Effector memory CD8-positive, alpha-beta T cell (primary cell): ENCODE measurements around the gene RAD51C.
"Not testable (repeated sequence)": the region's sequence is repeated elsewhere in the genome, so short reads cannot be mapped to it uniquely, and the experiment has no call there.

ENCODE experiments used
- ATAC-seq: fragments of 150-1000 bp; cut with Tn5 transposase; replicated peaks from 2 replicates; pipeline ENCODE4 v1.10.0; 2021; ENCODE audit warnings: mild to moderate bottlenecking, moderate library complexity
- DNase-seq, 3 experiments: peaks; one replicate each; pipeline ENCODE4 v3.0.0; 2021
- H3K27ac Mint-ChIP-seq, 2 donors: one replicate each; pipeline ENCODE4 v1.8.0; 2022; ENCODE audit warnings: mild to moderate bottlenecking in 2 of 2, mixed read lengths in 2 of 2, moderate library complexity in 2 of 2
- H3K27me3 Mint-ChIP-seq, 2 donors: one replicate each; pipeline ENCODE4 v1.8.0; 2022; ENCODE audit warnings: mixed read lengths in 2 of 2
- H3K36me3 Mint-ChIP-seq: one replicate; pipeline ENCODE4 v1.8.0; 2022; ENCODE audit warnings: mild to moderate bottlenecking, moderate library complexity, mixed read lengths; ENCODE audit not compliant: insufficient read depth
- H3K4me1 Mint-ChIP-seq, 2 donors: one replicate each; pipeline ENCODE4 v1.8.0; 2022; ENCODE audit warnings: low read depth in 2 of 2, mixed read lengths in 2 of 2
- H3K4me3 Mint-ChIP-seq, 2 donors: one replicate each; pipeline ENCODE4 v1.8.0; 2022; ENCODE audit warnings: mild to moderate bottlenecking in 2 of 2, mixed read lengths in 2 of 2, moderate library complexity in 2 of 2
- H3K9me3 Mint-ChIP-seq, 2 donors: one replicate each; pipeline ENCODE4 v1.8.0; 2022; ENCODE audit warnings: mixed read lengths in 2 of 2

The RAD51C gene

DNA sequence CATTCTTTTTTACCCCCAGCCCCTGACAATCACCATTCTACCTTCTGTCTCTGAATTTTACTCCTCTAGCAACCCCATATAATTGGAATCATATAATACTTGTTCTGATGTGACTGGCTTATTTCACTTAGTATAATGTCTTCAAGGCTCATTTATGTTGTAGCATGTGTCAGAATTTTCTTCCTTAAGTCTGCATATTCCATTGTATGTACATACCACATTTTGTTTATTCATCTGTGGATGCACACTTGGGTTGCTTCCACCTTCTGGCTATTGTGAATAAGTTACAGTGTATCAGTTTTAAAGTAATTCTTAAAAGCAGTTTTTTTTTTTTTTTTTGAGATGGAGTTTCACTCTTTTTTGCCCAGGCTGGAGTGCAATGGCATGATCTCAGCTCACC, 38.5 kb downstream of the RAD51C start:
- ATAC-seq (no peak), DNase-seq (no peak)
- Mint-ChIP-seq H3K27ac (no peak overlapping the region), H3K36me3 (peaks cover 33% of the 10 kb centered on the region), H3K4me3 (no peak overlapping the region), H3K4me1 (no peaks in the 10 kb centered on the region), H3K27me3 (no peaks in the 10 kb centered on the region), H3K9me3 (no peaks in the 10 kb centered on the region)

DNA sequence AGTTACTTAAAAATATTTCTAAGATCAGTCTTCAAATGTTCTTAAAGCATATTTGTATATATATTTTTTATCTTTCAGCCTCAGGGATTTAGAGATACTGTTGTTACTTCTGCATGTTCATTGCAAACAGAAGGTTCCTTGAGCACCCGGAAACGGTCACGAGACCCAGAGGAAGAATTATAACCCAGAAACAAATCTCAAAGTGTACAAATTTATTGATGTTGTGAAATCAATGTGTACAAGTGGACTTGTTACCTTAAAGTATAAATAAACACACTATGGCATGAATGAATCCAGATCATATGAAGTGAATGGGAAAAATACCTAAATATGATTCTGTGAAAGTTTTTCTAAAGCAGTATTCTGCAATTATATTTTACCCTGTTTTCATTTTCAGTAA, 41.6 kb downstream of the RAD51C start:
- no peaks in the 10 kb centered on the region for H3K27me3 Mint-ChIP-seq
- no peaks in the 10 kb centered on the region for H3K4me1 Mint-ChIP-seq
- DNase-seq (no peak), ATAC-seq (no peak)
- no peak overlapping the region for H3K4me3 Mint-ChIP-seq
- no peaks in the 10 kb centered on the region for H3K9me3 Mint-ChIP-seq
- H3K27ac Mint-ChIP-seq = no peak overlapping the region
- peaks cover 28% of the 10 kb centered on the region for H3K36me3 Mint-ChIP-seq

DNA sequence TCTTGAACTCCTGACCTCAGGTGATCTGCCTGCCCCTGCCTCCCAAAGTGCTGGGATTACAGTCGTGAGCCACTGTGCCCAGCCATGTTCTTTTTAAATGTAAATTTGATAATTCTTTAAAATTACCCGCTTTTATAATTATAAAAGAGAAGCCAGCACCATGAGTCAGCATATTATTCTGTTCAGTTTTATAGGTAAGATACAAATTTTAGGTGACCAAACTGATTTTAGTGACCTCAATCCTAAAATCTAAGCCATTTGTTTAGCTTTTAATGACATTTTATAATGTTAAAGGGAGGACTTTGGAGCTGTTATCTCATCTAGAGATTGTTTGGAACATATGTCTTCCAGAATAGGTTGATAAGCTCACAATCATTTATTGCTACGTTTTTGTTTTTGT, 42.4 kb downstream of the RAD51C start:
- H3K27ac Mint-ChIP-seq = no peak overlapping the region
- H3K4me3 Mint-ChIP-seq = no peak overlapping the region
- DNase-seq (no peak), ATAC-seq (no peak)
- no peaks in the 10 kb centered on the region for H3K9me3 Mint-ChIP-seq
- no peaks in the 10 kb centered on the region for H3K4me1 Mint-ChIP-seq
- H3K27me3 Mint-ChIP-seq = no peaks in the 10 kb centered on the region
- H3K36me3 Mint-ChIP-seq = peaks cover 26% of the 10 kb centered on the region

DNA sequence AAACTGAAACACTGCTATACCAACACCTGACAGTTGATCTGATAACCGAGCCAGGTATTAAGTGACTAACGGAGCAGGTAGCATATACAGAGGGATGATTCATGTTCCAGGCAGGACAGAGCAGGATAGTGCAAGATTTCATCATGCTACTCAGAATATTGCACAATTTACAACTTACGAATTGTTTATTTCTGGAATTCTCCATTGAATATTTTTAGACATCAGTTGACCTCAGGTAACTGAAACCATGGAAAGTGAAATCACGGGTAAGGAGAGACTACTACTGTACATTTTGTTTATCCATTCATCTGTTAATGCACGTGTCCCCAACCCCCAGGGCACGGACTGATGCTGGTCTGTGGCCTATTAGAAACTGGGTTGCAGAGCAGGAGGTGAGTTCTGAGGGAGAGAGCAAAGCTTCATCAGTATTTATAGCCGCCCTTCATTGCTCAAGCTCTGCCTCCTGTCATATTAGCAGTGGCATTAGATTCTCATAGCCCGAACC, 48.8 kb downstream of the RAD51C start:
- Mint-ChIP-seq H3K4me3 (no peak overlapping the region), H3K36me3 (peaks cover 2% of the 10 kb centered on the region), H3K4me1 (no peaks in the 10 kb centered on the region), H3K27me3 (no peaks in the 10 kb centered on the region), H3K27ac (no peak overlapping the region), H3K9me3 (no peaks in the 10 kb centered on the region)
- DNase-seq (no peak), ATAC-seq (no peak)

DNA sequence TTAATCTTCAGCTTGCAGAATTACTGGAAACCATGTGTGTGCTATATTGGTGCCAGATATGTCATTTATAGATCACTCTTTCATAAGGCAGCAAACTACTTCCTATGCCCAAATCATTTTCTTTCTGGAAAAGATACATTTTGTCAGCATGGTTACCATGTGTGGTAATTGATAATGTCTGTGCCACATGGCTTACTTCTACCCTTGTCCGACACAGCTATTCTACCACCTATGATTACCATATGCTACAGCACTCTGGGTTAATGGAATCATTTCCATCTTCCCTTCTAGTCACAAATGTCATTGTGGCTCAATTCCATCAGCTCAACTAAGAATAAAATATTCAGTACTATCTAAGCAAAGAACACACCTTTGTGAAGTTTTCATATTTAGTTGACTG, 55.3 kb downstream of the RAD51C start:
- no peaks in the 10 kb centered on the region for H3K4me1 Mint-ChIP-seq

DNA sequence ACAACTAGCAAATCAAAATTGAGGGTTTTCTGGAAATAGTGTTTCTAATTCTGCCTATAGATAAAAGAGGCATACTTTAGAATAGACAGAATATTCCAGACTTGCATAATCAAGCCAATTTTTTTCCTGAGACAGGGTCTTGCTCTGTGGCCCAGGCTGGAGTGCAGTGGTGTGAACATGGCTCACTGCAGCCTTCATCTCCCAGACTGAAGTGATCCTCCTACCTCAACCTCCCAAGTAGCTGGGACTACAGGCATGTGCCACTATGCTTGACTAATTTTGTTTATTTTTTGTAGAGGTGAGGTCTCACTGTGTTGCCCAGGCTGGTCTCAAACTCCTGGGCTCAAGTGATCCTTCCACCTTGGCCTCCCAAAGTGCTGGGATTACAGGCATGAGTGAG, 57.2 kb downstream of the RAD51C start:
- H3K9me3 Mint-ChIP-seq = not testable (repeated sequence)

More for the DNA sequence above, 55.3 kb downstream of the RAD51C start:
- no peaks in the 10 kb centered on the region for H3K9me3 Mint-ChIP-seq
- no peak overlapping the region for H3K27ac Mint-ChIP-seq
- H3K4me3 Mint-ChIP-seq = no peak overlapping the region
- DNase-seq (no peak), ATAC-seq (no peak)
- H3K27me3 Mint-ChIP-seq = peaks cover 6 to 20% of the 10 kb centered on the region in 2 donors
- H3K36me3 Mint-ChIP-seq = no peaks in the 10 kb centered on the region

DNA sequence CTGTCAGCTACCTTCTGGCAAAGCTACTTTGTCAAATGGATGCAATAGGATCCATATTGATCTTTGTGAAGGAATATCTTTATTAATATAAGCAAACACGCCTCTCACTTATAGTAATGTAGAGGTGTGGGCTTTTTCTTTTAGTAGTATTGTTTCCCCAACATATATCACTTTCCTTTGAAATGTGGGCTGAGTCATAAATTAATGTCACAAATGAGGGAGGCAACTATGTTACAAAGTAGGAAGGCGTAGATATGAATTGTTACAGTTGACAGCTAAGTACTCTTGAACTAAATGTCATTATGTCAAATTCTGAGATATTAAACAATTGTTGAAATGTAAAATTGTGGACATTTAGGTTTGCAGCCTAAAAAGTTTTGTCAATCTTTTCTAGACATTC, 60.6 kb downstream of the RAD51C start:
- H3K36me3 Mint-ChIP-seq = no peaks in the 10 kb centered on the region
- DNase-seq (no peak), ATAC-seq (no peak)
- H3K4me1 Mint-ChIP-seq = peaks cover 8 to 14% of the 10 kb centered on the region in 2 donors
- peaks cover 31 to 60% of the 10 kb centered on the region in 2 donors for H3K27me3 Mint-ChIP-seq
- H3K9me3 Mint-ChIP-seq = no peaks in the 10 kb centered on the region
- no peak overlapping the region for H3K27ac Mint-ChIP-seq
- H3K4me3 Mint-ChIP-seq = no peak overlapping the region

More for the DNA sequence above, 57.2 kb downstream of the RAD51C start:
- not testable (repeated sequence) for ATAC-seq, H3K4me1 Mint-ChIP-seq, DNase-seq, H3K27ac Mint-ChIP-seq, H3K36me3 Mint-ChIP-seq, H3K4me3 Mint-ChIP-seq
- peaks cover 18 to 38% of the 10 kb centered on the region in 2 donors for H3K27me3 Mint-ChIP-seq

DNA sequence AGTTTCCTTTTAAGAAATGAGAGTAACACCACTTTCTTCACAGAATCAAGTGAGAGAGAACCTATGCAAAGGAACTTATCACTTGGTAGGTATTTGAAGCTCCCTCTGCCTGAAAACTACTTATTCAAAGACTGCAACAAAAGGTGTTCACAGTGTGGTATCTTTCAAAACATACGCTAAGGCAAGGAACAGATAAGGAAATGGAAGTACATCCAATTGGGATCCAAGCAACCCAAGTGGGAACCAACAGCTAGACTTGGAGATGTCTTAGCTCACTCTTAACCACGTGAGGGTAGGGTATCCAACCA, 62.8 kb downstream of the RAD51C start:
- Mint-ChIP-seq H3K27ac (no peak overlapping the region), H3K4me1 (peaks cover 8 to 14% of the 10 kb centered on the region in 2 donors), H3K36me3 (no peaks in the 10 kb centered on the region), H3K9me3 (no peaks in the 10 kb centered on the region), H3K4me3 (peak overlapping the region; percentile 73 to 76), H3K27me3 (peaks cover 41 to 75% of the 10 kb centered on the region in 2 donors)
- DNase-seq = no peak
- peak; percentile 8 for ATAC-seq

DNA sequence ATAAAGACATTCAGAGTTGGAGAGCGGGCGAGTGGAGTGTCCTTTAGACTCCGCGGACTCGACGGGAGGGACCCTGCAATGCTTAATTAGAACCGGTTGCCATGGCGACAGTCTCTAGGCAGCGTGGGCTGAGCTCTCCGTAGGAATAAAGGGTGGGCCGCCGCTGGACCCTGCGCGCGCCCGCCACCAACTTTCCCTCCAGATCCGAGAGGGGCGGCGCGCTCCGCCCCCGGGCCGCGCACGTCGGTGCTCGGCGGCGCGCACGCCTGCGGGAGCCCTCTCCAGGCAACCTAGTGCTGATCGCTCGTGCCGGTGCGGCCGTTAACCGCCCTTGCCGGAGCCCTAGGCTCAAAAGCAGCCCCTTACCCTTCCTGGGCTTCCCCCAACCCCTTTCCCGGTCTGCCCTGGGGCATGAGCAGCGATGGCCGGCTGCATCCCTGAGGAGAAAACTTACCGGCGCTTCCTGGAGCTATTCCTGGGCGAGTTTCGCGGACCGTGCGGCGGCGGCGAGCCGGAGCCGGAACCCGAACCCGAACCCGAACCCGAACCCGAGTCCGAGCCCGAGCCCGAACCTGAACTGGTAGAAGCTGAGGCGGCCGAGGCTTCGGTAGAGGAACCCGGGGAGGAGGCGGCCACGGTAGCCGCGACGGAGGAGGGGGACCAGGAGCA, 63.3 kb downstream of the RAD51C start, which contains the start of gene PPM1E:
Gene PPM1E (plus strand): TSS at position 278 of the 669 bp plus-strand sequence.
- peak in 2 of 3 experiments; percentile 14 to 30 for DNase-seq
- Mint-ChIP-seq H3K27ac (peak within 1 kb of the TSS in 1 of 2 donors; percentile 8), H3K4me3 (peak within 1 kb of the TSS; percentile 87), H3K4me1 (peaks cover 8 to 14% of the 10 kb centered on the region in 2 donors), H3K27me3 (peaks cover 46 to 76% of the 10 kb centered on the region in 2 donors), H3K36me3 (no peaks in the 10 kb centered on the region), H3K9me3 (no peaks in the 10 kb centered on the region)
- ATAC-seq = peak; percentile 80

DNA sequence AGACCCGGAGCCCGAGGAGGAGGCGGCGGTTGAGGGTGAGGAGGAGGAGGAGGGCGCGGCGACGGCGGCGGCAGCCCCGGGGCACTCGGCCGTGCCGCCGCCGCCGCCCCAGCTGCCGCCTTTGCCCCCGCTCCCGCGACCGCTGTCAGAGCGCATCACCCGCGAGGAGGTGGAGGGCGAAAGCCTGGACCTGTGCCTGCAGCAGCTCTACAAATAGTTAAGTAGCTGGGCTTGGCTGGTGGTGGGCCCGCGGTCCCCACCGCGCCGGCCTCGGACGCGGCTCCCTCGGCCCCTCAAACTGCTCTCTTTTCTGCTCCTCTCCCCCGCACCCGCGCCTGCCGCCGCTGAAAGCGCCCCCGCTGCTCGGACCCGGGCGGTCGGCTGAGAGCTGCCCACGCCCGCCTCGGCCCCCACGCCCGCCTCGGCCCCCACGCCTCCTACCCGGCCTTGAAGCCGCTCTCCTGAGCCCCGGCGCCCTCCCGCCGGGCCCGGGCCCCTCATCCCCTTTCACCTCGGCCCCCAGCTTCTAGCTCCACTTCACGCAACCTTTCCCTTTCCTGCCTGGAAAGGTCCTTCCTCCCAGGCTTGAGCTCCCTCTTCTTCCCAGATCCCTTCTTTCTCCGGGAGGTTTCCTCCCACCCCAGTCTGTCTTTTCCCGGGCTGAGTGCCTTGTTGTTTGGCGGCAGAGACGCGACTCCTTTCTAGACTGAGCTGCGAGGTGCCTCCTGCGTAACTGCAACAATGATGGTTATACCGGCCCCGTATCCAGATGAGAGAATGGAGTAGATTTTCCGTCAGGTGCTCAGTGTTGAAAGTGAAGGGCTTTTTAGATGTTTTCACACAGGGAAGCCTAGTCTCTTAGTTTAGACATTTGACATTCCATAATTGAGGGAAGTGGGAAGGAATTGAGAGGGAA, 64.1 kb downstream of the RAD51C start:
- ATAC-seq (peak; percentile 33), DNase-seq (peak in 1 of 3 experiments; percentile 3)
- Mint-ChIP-seq H3K27me3 (peaks cover 53 to 76% of the 10 kb centered on the region in 2 donors), H3K27ac (peak overlapping the region in 1 of 2 donors; percentile 8), H3K36me3 (no peaks in the 10 kb centered on the region), H3K9me3 (no peaks in the 10 kb centered on the region), H3K4me1 (peaks cover 8 to 14% of the 10 kb centered on the region in 2 donors), H3K4me3 (peak overlapping the region; percentile 87)

DNA sequence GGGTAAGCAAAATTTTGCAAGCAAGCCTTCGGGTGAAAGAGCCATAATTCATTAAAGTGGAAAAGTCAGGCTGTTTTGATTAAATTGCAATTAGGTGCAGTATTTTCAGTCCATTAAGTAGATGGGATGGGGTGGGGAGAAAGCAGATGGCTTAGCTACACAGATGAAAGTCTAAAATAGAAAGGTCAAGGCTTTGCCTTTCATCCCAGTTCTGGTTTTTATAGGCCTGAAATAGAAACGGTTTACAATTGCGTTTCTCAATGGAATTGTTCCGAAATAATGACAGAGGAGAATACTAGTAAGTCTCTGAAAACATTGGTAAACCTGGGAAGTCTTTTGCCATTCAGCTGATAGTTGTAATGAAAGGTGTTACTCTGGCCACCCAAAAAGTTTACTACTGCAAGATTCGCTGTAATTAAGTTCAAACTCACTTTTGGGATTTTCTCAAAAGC, 64.8 kb downstream of the RAD51C start:
- Mint-ChIP-seq H3K9me3 (no peaks in the 10 kb centered on the region), H3K4me3 (peak overlapping the region; percentile 87), H3K36me3 (no peaks in the 10 kb centered on the region), H3K27ac (no peak overlapping the region), H3K4me1 (peaks cover 8 to 14% of the 10 kb centered on the region in 2 donors), H3K27me3 (peaks cover 60 to 76% of the 10 kb centered on the region in 2 donors)
- ATAC-seq (no peak), DNase-seq (no peak)

DNA sequence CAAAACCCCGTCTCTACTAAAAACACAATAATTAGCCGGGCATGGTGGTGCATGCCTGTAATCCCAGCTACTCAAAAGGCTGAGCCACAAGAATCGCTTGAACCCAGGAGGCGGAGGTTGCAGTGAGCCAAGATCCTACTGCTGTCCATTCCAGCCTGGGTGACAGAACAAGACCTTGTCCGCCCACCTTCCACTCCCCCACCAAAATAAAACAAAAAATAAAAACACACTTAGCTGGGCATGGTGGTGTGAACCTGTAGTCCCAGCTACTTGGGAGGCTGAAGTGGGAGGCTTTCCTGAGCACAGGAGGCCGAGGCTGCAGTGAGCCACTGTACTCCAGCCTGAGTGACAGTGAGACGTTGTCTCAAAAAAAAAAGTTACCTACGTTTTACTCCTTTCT, 66.5 kb downstream of the RAD51C start:
- H3K9me3 Mint-ChIP-seq = no peaks in the 10 kb centered on the region
- no peak overlapping the region for H3K4me3 Mint-ChIP-seq
- peaks cover 8 to 14% of the 10 kb centered on the region in 2 donors for H3K4me1 Mint-ChIP-seq
- DNase-seq (no peak), ATAC-seq (no peak)
- peaks cover 62 to 66% of the 10 kb centered on the region in 2 donors for H3K27me3 Mint-ChIP-seq
- no peaks in the 10 kb centered on the region for H3K36me3 Mint-ChIP-seq
- H3K27ac Mint-ChIP-seq = no peak overlapping the region

DNA sequence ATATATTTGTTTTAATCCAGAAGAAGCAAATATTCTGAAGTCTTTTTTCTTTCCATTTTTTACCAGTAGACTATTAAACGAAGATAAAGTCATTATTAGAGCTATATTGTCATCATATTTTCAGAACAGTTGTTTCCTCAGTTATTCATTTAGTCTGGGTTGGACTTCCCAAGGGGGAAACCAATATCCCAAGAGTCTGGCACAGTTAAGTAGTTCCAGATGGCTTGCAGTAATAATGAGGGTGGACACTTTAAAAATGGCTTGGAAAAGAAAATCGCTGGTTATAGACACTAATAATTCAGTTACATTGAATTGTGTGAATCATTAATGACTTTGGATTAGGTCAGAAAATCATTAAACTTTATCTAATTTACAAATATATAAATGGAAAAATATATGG, 67.1 kb downstream of the RAD51C start:
- no peak overlapping the region for H3K4me3 Mint-ChIP-seq
- peaks cover 60% of the 10 kb centered on the region in 2 donors for H3K27me3 Mint-ChIP-seq

More for the DNA sequence above, 67.1 kb downstream of the RAD51C start:
- no peaks in the 10 kb centered on the region for H3K36me3 Mint-ChIP-seq
- ATAC-seq = no peak
- H3K4me1 Mint-ChIP-seq = peaks cover 8 to 14% of the 10 kb centered on the region in 2 donors
- H3K9me3 Mint-ChIP-seq = no peaks in the 10 kb centered on the region
- DNase-seq = no peak
- H3K27ac Mint-ChIP-seq = no peak overlapping the region
